NCI-H2029 treated with DMSO at 0.1 percent for 48 hours (cell line): ENCODE data around the gene ATG16L1.

Experiments
- DNase-seq: peaks from one replicate; lab custom pipeline; 2025; lab: John Stamatoyannopoulos, UW

Gene ATG16L1

DNA sequence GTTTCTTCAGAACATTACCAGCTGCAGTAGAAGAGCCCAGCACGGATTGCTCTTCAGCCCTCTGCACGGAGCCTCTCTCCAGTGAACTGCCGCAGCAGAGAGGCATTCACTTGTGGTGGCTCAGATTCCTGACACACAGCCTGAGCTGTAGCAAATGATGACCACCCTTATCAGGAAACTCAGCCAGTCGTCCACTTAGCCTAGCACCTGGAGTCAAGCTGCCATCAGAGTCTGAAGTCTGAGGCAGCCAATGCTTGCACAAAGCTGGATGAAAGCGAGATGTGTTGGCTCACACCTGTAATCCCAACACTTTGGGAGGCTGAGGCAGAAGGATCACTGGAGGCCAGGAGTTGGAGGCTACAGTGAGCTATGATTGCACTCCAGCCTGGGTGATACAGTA, 44.4 kb downstream of the ATG16L1 start:
- no peak for DNase-seq

GRCh38 chr2:233297076-233297475, 45.6 kb downstream of the ATG16L1 start:
- no peak for DNase-seq

DNA sequence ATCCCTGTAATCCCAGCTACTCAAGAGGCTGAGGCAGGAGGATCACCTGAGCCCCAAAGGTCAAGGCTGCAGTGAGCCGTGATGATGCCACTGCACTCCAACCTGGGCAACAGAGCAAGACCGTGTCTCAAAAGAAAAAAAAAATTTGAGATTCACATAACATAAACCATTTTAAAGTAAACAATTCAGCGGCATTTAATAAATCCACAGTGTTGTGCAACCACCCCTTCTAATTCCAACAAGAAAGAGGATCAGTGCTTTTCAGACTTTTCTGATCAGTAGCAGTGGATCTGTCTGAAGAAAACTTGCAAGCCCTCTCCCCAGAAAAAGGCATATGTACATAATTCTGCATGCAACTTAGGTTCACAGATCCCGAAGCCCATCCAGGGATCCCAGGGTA, 48.9 kb downstream of the ATG16L1 start:
- DNase-seq: no peak

DNA sequence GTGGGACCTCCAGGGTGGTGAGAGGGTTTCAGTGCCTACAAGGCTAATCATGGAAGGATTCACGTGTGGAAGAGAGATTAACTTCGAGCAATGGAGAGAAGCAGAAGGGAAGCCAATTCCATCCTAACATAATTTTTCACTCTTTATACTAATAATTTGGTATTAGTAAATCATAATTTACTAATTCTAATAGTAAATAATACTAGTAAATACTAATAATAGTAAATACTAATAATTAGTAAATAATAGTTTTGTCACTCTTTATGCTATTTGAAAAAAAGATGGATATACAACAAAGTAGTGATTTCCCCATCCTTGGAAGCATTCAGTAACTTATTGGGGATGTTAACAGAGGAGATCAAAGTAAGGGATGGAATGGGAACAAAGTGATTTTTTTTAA, 49.8 kb downstream of the ATG16L1 start:
- no peak for DNase-seq

GRCh38 chr2:233301811-233302210, 50.3 kb downstream of the ATG16L1 start:
- DNase-seq: no peak

DNA sequence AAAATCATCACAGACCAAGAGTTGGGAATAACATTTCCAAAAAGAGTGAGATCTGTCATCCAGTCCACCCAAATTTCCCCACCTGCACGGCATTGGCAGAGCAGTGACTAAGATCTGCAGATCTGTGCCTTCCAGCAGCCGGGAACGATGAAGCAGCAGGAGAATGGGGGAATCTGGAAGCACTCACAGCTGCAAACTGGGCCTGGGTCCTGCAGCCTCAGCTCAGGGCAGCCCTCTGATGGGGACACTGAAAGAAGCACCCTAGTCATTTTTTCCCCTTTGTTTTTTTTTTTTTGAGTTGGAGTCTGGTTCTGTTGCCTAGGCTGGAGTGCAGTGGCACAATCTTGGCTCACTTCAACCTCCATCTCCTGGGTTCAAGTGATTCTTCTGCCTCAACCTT, 51.8 kb downstream of the ATG16L1 start:
- no peak for DNase-seq

DNA sequence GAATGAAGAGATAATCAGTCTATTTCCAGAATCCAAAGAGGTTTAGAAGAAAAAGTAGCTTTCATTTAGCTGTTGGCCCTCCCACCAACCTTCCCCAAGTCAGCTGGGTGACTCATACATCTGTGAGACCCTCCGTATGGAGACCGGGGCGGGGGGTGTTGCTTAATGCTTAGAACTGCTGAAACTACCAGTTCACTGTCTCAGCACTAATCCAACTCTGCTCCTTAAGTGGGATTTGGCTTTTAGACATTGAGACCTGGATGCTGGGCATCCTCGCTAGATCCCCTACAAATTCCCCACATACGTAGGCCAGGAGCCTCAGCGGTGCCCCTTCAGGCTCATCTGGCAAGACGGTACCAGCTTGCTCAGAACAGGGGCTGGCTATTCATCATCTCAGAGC, 56.1 kb downstream of the ATG16L1 start, which contains the start of gene SAG:
TSS of gene SAG (plus strand) at position 252 of the 400 bp plus-strand sequence. CDS start 1,374 bp downstream, outside the sequence.
- no peak for DNase-seq

GRCh38 chr2:233311241-233311926, 59.9 kb downstream of the ATG16L1 start:
- DNase-seq: no peak

DNA sequence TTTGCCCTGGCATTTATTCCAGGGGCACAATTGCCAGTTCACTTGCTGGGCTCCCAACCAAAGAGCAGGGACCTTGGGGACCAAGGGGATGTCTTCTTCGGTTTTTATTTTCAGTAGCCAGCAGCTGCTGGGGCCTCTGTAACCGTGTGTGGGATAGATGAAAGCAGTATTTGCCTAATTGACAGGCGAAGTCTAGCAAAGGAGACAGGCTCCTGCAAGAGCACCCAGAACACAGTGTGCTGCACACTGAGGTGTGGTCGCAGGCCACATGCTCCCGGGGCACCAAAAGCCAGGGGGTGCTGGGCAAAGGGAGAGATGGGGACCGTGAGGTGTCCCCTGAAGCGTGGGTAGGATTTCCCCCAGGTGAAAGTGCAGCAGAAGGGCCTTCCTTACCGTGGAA, 61.4 kb downstream of the ATG16L1 start:
- no peak for DNase-seq

GRCh38 chr2:233314180-233314925, 62.9 kb downstream of the ATG16L1 start:
- DNase-seq: no peak

GRCh38 chr2:233317196-233317943, 65.9 kb downstream of the ATG16L1 start:
- DNase-seq: no peak

DNA sequence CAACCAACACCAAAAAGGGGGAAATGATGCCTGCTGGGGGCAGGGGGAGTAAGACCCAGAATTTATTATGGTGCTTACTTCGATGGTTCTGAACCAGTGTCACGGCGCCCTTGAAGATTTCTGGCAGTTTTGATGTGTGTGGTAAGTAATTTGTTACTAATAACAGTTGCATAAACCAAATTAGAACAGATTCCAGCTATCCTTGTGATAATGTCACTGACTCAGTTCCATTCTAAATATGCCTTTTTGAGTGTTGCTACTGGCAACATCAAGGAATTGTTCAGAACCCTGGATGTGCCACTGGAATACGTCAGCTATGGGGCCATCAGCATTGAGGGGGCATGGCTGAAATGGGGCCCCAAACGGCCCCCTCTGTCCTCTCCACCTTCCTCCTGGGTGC, 67.8 kb downstream of the ATG16L1 start:
- DNase-seq: no peak

GRCh38 chr2:233320470-233320869, 69.0 kb downstream of the ATG16L1 start:
- DNase-seq: no peak

DNA sequence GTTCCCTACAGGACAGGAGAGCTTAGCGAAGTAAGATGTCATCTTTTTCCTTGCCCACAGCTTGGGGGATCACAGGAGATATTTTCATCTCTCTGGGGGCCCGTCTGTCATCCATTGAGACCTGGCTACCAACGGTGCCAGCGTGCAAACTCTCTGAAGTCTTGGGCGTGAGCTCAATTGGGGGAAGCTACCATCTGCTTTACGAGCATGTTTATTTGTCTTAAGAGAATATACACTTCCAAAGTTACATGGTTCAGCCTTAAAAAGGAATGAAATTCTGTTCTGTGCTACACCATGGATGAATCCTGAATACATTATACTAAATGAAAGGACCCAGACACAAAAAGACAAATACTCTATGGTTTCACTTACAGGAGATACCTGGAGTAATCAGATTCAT, 69.7 kb downstream of the ATG16L1 start:
- DNase-seq: no peak

- DNase-seq: no peak
Observed at GRCh38 chr2:233323851-233324250, 72.4 kb downstream of the ATG16L1 start.

DNA sequence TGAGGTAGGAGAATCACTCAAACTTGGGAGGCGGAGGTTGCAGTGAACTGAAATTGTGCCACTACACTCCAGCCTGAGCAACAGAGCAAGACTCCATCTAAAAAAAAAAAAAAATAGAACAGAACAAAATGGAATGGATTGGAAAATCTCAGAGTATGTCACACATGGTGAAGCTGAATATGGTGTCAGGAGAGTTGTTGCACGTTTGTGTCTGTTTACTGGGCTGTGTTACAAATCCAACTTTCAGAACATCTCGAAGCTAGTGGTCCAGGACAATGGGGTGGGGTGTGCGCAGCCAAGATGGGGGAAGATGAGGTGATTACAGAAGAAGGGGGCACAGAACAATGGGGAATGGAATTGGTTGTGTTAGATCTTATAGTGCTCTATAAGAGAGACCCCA, 73.8 kb downstream of the ATG16L1 start:
- no peak for DNase-seq

DNA sequence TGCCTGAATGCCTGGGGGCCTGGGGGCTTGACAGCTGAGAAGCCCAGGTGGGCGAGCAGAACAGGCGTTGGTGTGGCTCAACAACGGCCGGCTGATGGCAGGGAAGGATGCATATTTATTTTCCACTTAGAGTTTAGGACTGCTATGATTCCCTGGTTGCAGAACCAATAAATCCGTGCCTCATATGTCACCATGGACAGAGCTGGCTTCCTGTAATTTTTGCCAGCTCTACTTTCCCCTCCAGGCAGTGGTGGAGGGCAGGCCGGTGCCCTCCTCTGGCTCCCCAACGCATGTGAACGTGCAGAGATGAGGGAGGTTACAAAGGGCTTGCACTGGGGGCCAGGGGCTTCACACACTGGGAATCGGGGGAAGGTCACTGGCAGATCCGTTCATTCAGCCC, 74.3 kb downstream of the ATG16L1 start:
- DNase-seq: no peak

DNA sequence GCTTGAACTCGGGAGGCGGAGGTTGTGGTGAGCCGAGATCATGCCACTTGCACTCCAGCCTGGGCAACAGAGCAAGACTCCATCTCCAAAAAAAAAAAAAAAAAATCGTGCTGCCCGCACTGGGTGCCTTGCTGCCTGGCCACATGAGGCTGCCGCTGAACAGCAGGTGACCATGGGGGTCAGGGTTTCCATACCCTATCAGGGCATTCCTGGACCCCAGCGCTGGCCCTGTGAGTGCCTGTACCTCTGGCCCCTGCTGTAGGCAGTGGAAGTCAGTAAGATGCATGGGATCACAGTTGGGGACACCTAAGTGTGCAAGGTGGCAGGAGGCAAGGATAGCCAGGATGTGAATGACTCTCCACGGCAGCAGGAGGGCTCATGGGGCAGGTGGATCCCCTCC, 75.0 kb downstream of the ATG16L1 start:
- no peak for DNase-seq

GRCh38 chr2:233328922-233329321, 77.4 kb downstream of the ATG16L1 start:
- DNase-seq: no peak

DNA sequence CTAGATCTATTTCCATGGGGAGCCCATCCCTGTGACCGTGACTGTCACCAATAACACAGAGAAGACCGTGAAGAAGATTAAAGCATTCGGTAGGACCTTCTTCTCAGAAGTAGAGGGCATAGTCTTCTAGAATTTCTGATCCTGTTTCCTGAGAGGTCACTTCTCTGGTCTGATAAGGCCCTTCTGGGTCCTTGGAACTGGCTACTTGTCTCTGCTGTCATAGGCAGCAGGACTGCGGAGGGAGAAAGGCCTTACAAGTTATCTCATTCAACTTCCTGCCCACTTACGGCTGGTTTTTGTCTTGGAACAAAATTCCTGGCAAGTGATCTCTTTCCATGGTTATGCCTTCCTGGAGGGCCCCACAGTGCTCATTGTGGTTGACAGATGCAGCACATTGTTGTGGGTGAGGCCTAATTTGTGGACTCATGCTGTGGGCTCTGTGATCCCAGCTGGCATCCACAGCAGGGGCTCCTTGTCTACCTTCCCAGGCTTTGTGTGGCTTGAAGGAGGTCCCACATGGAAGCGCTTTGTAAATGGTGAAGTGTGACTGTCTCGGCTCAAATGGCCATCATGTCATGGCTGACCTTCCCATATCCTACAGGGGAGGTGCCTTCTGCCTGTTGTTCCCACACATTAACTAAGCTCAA, 78.1 kb downstream of the ATG16L1 start:
- no peak for DNase-seq

GRCh38 chr2:233331536-233331935, 80.1 kb downstream of the ATG16L1 start:
- DNase-seq: no peak

GRCh38 chr2:233332125-233332524, 80.7 kb downstream of the ATG16L1 start:
- no peak for DNase-seq
